Activated naive CD8-positive, alpha-beta T cell treated with anti-CD3 and anti-CD28 coated beads, Interleukin-2, amount 50 U/mL, for 16 hours (primary cell): ENCODE data around the gene TMEM120A.

Source experiments
- DNase-seq: peaks from one replicate; pipeline ENCODE4 v3.0.0-alpha.2; 2020; ENCODE audit warnings: low read depth, low spot score

Gene TMEM120A

DNA sequence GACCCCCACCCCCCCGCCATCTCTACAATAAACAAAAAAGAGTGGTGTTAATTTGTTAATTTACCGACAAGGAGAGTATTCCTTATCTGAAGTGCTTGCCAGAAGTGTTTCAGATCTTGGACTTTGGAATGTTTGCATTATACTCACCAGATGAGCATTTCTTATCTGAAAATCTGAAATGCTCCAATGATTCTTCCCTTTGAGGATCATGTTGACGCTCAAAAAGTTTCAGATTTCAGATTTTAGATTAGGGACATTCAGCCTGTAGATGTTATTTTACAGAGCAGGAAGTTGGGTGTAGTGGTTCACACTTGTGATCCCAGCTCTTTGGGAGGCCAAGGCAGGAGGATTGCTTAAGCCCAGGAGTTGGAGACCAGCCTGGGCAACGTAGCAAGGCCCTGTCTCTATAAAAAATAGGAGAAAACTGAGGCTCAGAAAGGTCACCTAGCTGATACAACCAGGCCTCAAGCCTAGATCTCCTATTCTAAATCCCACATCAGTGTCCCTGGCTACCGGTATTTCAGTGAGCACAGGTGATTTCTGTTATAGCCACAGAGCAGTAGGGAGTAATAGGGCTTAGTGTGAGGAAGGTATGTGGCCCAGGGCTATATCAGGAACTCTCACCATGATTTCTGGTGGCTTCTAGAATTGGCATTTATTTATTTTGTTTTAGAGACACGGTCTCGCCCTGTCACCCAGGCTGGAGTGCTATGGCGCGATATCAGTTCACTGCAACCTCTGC, 35.4 kb downstream of the TMEM120A start:
- DNase-seq = no peak

DNA sequence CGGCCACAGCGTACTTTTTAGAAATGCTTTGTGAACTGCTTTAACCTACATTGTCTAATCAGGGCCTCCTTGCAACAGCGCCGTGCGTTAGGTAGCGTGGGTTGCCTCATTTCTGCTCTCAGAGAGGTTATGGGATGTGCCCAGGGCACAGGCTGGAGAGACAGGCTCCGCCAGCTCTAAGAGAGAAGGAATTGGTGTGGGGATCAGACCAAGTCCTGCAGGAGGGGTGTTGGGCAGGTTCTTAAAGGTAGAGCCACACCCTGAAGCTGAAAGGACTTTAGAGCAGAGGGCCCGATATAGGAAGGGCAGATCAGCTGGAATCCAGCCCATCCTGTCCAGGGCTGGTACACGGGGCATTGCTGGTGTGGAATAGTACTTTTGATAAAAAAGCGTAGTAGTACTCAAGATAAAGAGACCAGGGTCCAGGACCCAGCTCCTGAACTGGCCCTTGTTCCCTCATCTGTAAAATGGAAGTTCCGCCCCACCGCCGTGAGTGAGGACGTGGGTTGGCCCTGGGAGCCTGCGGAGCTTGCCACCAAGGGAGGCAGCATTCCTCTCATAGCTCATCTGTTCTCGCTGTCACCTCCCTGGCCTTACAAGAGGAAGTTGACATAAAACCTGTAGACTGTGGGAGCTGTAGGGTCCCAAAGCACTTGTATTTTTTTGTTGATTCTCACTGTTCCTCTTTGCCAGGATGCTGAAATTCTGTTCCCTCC, 37.2 kb downstream of the TMEM120A start:
- DNase-seq = no peak

DNA sequence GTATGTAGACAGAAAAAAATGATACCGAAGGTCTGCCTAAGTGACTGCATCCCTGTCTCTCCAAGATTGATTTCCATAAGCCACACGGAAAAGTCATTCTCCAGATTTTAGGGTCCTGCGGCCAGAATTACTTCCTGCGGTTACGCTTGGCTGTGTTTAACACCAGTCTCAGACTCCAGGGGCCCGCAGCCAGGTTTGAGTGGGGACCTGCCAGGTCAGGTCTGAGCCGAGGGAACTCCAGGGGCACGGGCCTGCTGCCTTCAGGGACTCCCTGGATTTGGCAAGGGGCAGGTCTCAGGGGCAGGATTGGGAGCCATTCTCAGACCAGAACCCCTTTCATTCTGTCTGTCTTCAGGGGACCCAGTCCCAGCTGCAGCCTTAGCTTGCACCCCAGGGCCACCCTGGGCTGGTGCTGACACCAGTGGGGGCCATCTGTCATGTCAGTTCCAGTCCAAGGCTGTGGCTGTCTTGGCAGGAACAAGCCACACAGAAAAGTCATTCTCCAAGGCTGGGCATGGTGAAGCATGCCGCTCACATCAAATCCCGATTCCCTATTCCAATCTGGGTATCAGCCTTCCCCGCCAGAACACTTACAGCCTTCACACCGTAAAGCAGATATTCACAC, 39.0 kb downstream of the TMEM120A start:
- DNase-seq = no peak

DNA sequence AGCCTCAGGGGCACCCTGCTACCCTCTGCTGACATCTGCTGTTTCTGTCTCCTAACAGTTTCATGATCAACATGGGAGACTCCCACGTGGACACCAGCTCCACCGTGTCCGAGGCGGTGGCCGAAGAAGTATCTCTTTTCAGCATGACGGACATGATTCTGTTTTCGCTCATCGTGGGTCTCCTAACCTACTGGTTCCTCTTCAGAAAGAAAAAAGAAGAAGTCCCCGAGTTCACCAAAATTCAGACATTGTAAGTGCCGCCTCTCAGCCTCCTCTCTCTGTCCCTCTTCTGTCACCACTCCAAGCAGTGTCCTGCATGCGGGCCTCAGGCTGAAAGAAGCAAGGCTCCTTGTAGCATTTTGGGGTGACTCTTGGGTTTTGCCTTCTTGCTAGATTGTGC, 40.5 kb downstream of the TMEM120A start:
- DNase-seq = no peak

DNA sequence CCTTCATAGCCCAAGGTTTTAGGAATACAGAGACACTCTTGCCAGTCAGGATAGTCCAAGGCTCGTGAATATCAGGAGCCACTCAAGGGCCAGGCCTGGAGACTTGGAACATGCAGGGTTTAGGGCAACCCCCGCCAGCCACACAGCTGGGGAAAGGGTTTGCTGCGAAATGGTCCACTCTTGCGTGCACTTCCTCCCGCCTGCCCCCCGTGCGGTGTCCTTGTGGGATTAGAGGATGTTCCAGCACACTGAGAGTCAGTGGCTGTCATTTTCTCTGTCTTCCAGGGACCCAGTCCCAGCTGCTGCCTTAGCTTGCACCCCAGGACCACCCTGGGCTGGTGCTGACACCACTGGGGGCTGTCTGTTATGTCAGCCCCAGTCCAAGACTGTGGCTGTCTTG, 41.0 kb downstream of the TMEM120A start:
- DNase-seq = no peak

DNA sequence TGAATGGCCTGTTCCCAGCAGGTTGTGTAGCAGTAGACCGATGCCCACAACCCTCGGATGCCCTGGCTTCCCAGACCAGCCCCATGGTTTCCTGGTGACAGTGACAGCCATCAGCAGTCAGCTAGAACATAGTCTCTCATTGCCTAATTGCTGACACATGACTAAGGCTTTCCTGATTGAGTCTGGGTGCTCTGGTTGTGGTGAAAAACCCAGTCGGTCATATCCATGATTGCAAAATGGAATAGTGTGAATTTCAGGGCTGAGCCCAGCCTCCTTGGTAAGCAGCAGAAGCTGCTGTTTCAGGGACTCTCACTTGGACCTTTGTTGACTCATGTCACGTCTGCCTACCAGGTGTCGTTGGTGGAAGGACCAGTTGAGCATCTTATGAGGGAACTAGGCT, 42.9 kb downstream of the TMEM120A start:
- DNase-seq = no peak

DNA sequence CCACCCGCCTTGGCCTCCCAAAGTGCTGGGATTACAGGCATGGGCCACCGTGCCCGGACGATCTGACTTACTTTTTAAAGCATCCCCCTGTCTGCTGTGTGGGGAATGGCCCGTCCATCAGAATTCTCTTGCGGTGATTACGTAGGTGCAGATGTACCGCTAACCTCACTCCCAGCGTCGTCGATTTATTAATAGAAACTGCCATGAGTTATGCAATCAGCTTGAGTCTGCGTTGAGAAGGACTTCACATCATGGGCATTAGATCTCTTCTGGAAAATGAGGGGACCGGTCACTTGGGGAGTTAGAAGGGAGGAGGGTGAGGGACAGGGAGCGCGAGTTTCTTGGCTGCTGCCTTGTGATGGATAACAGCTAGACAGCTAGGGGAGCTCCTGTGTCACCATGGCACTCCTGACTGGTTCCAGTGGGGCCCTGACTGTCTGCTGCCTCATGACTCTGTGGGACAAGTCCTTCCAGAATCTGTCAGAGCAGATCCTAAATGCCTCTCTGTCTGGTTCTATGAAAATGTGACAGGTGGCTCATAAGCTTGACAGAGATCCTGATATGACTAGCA, 44.2 kb downstream of the TMEM120A start:
- DNase-seq = no peak

DNA sequence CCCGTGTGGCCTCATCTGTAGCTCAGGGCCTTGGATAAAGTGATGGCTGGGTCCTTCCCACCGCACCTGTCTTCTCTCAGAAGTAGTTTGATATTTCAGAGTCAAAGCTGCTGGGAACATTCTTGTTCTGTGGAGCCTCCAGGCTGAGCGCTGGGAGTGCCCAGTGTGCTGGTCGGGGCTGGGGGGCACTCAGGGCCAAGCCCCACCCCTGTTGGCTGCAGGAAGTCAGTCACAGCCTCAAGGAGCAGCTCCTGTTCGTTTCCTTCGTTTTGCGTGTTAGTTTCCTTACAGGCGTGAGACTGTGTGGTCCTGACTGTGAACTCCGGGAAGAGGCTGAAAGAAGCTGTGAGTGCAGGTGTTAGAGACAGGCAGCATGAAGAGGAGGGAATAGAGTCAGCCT, 46.2 kb downstream of the TMEM120A start:
- DNase-seq = no peak

DNA sequence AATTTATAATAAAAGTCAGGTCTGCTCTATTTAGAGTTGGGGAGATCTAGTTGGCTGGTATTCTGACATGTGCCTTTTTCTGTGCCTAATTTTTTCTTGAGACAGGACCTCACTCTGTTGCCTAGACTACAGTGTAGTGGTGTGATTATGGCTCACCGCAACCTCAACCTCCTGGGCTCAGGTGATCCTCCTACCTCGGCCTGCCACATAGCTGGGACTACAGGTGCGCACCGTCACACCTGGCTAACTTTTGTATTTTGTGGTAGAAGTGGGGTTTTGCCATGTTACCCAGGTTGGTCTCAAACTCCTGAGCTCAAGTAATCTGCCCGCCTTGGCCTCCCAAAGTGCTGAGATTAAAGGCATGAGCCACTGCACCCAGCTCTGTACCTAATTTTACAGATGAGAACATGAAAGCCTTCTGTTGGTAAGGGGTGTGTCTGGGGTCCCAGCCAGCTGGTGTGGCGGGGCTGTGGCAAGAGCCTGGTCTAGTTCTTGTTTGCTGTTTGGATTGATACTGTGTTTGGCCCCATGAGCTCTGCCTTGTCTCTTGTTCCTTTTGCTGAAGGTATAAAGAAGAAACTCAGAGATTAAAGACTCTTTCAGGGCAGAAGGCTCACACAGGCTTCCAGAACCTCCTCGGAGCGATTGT, 48.1 kb downstream of the TMEM120A start:
- DNase-seq = no peak

DNA sequence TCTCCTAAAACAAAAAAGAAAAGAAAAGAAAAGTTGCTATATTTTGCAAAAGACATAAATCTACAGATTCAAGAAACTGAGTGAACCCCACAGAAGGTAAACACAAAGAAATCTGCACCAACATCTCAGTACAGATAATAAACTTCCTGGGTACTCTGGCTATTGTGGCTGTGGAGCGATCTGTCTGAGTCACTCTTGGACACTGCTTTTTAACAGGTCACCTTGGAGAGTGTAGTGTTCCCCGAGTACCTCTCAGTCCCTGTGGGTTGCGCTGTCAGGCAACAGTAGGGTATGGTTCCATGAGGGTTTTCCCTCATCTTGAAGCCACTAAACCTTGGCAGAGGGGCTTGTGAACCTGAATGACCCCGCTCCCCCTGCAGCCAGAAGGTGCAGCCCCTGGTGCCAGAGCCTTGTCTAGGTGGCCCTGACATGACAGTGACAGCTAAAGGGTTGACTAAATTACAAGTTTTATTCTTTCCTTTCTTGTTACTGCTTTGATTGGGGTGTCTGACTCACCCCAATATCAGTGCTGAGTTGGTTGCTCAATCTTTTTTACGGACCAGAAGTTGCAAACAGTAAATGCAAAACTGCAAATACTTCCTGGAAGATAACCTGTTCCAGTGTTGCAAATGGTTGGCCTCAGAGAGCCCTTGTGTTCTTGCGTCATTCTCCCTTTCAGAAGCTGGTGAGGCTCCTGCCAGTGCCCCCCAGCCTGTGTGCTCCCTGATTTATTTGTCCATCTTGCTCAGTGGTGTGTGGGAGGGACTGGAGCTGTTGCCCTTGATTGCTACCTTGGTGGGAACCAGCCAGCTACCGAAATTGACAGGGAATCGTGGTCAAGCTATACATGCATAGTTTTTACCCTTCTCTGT, 48.9 kb downstream of the TMEM120A start:
- no peak for DNase-seq

DNA sequence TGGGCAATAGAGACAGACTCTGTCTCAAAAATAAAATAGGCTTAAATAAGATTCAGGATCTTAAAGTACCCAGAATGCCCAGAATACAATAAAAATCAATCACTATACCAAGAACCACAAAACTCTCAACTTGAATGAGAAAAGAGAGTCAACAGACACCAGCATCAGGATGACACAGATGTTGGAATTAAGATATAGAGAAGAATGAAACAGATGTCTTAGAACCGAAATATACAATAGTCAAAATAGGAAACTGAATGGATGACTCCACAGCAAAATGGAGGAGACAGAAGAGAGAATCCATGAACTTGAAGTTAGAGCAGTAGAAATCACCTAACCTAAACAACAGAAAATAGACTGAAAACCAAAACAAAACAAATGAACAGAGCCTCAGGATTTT, 49.9 kb downstream of the TMEM120A start:
- DNase-seq = no peak

DNA sequence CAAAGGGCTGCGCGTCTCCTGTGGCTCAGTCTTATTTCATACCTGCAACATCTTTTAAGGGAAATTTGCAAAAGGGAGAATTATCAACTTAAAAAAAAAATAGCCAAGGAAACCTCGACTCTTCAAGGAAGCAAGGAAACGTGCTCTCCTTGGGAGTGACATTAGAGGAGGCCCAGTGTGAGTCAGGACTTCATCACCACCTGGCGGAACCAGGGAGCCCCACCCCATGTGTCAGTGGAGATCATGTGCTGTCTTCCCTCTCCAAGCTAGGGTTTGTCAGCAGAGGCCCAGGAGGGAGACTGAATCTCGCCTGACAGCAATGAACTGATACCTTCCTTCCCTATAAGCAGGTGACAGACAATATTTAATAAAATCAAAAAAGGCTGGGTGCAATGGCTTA, 50.5 kb downstream of the TMEM120A start:
- DNase-seq = no peak

DNA sequence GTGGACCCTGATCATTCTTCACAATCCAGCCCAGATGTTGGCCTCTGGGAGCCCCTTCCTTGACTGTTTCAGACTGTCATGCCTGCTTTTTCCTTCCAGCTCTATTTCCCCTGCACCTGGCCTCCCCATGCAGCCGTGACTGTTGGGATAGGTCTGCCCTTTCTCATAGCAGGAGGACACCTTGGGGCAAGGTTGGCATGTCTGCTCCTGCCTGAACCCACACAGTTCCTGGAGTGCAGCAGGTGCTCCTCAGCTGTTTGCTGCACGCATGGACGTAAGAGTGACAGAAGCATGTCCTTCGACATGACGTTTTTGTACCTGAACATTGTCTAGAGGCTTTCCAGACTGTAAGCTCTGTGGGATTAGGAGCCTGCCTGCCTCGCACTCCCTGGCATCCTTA, 55.5 kb downstream of the TMEM120A start:
- DNase-seq = no peak

DNA sequence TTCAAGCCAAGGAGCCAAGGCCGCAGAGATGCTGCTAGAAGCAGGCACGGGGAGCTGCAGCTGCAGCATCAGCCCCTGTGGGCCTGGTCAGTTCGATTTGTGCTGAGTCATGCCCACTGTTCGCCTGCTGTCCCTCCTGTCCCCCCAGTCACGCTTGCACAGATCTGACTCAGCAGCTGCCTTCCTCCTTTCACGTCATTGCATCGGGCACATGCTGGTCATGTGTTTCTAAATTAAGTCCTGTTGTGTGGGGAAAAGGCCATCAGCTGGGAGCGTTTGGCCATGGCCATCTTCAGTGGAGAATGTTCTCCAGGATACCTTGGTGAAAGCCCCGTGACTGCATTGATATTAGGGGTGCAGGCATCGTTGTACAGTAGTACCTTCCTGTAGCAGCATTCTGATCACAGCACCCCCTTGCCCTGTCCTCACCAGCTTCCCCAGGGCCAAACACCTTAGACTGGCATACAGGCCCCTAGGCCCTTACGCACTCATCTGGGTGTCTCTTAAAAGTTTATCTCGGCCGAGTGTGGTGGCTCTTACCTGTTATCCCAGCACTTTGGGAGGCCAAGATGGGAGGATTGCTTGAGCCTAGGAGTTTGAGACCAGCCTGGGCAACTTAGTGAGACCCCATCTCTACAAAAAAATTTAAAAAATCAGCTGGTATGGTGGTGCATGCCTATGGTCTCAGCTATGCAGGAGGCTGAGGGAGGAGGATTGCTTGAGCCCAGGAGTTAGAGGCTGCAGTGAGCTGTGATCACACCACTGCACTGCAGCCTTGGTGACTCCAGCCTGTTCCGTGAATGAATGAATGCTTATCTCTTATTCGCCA, 56.2 kb downstream of the TMEM120A start:
- no peak for DNase-seq
